DMS114 treated with DMSO at 0.1 percent for 48 hours (cell line): Measurements from ENCODE around the gene LIPE.
"Not testable (repeated sequence)": the region's sequence is repeated elsewhere in the genome, so short reads cannot be mapped to it uniquely, and the experiment has no call there.

Experiments used
- DNase-seq: peaks from one replicate; lab custom pipeline; 2025; ENCODE audit not compliant: unreplicated experiment; lab: John Stamatoyannopoulos, UW

The LIPE gene, protein sequence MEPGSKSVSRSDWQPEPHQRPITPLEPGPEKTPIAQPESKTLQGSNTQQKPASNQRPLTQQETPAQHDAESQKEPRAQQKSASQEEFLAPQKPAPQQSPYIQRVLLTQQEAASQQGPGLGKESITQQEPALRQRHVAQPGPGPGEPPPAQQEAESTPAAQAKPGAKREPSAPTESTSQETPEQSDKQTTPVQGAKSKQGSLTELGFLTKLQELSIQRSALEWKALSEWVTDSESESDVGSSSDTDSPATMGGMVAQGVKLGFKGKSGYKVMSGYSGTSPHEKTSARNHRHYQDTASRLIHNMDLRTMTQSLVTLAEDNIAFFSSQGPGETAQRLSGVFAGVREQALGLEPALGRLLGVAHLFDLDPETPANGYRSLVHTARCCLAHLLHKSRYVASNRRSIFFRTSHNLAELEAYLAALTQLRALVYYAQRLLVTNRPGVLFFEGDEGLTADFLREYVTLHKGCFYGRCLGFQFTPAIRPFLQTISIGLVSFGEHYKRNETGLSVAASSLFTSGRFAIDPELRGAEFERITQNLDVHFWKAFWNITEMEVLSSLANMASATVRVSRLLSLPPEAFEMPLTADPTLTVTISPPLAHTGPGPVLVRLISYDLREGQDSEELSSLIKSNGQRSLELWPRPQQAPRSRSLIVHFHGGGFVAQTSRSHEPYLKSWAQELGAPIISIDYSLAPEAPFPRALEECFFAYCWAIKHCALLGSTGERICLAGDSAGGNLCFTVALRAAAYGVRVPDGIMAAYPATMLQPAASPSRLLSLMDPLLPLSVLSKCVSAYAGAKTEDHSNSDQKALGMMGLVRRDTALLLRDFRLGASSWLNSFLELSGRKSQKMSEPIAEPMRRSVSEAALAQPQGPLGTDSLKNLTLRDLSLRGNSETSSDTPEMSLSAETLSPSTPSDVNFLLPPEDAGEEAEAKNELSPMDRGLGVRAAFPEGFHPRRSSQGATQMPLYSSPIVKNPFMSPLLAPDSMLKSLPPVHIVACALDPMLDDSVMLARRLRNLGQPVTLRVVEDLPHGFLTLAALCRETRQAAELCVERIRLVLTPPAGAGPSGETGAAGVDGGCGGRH

DNA sequence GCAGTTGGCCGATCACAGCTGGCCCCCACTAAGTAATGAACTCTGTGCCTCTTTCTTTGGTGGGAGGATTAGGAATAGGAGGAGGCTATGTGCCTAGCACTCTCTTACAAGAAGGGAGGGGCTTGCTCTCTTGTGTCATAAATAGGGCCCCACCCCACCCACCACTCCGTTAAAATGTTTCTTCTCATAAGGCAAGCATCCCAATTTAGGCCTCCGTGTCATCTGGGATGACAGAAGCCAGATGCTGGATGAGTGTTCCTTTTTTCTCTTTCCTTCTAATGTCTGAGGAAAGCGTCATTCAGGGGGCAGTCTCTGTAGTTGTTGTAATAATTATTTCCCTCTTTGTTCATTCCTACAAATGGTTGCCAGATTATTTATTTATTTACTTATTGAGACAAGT lies at the start of gene LIPE:
LIPE (minus strand) TSS at position 76 of the 400 bp plus-strand sequence. CDS start 239 bp downstream, outside the sequence.
- no peak for DNase-seq

DNA sequence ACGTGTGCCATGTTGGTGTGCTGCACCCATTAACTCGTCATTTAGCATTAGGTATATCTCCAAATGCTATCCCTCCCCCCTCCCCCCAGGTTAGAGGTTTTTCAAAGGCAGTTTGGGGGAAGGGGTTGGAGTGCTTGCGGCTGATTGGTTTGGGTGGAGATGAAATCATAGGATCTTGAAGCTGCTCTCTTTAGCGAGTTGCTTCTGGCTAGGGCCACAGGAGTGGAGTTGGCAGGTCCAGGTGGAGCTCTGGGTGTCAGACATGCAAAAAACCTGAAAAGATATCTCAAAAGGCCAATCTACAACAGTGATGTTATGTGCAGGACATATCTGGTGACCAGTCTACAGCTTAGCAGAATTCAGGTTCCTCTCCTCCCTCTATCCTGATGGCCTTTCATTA lies 48.2 kb upstream of the LIPE start:
- DNase-seq, result no peak

DNA sequence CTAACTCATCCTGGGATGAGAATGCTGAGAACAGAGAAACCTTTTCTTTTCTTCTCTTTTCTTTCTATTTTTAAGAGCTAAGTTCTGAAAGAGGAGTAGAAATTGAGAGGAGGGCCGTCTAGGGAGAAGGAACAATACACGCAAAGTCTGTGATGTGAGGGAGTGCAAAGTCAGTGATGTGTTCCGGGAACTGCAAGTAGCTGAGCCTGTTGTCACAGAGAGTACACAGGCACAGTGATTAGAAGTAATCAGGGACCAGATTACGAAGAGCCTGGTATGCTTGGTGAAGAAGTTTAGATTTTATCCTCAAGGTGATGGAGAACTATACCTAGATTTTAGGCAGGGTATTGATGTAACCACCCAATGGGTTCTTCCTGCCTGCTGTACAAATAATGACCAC lies 47.6 kb upstream of the LIPE start:
- no peak for DNase-seq

DNA sequence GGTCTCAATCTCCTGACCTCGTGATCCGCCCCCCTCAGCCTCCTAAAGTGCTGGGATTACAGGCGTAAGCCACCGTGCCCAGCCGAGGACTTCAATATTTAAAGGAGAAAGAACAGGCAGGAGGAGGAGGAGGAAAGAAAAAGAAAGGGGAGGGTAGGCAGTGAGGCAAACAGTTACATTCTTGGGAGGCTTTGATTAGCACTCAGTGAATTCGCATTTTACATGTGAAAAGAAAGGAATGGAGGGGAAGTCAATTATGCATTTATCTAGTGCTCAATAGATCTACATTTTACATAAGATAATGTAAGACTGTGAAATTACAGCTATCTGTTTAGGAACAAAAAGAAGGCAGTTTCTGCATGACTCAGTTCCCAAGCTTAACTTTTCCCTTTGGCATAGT lies 46.5 kb upstream of the LIPE start:
- DNase-seq, result no peak

DNA sequence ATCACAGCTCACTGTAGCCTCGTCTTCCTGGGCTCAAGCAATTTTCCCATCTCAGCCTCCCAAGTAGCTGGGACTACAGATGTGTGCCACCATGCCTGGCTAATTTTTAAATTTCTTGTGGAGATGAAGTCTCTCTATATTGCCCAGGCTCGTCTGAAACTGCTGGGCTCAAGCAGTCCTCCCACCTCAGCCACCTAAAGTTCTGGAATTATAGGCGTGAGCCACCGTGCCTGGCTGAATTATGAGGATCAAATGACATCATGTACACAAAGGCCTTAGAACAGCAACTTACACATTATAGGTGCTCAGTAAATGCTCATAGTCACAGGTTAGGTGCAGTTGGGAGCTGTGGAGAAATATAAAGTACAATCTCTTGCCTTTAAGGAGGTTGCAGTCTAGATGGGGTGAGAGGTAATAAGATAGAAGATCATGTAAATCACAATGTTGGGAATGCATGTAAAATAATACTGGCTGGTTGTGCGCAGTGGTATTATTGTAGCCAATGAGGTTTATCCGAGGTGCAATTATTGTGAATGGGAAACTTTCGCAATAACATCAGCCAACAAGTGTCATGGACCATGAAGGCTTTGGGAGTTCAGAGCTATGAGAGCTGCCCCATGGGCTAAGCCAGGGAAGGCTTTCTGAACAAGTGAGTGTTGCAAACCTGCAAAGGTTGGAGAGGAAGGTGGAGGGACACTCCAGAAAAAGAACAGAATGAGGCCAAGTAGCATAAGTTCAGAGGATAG lies 45.4 kb upstream of the LIPE start:
- DNase-seq, result no peak

DNA sequence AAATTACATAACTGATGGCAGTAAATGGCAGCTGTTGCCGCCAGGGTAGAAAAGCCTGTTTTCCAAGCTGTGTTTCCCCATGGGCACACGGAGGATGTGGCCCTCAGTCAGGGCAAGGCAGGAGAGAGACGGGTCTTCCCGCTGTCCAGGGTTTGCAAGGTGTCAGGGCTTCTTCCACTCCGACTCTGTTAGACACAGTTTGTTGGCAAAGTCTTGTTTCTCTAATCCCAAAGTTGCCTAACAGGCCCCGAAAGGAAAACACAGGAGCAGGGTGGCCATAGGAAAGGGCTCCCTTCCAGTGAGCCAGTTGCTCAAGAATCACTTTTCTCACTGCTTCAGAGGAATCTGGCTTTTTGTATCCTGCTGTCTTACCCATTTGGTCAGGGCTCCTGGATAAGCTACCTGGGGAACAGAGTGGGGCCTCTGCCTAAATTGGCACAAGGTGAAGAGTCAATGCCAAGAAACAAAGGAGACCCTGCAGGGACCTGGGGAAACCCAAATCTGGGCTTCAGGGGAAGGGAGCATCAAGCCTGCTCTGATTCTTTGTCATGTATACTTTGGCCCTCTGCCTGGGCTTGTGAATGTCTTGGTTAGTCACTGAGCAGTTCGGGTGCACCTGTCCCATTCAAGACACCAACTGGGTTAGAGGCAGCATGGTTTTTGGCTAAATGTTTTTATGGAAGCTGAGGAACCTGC lies 44.5 kb upstream of the LIPE start:
- no peak for DNase-seq

DNA sequence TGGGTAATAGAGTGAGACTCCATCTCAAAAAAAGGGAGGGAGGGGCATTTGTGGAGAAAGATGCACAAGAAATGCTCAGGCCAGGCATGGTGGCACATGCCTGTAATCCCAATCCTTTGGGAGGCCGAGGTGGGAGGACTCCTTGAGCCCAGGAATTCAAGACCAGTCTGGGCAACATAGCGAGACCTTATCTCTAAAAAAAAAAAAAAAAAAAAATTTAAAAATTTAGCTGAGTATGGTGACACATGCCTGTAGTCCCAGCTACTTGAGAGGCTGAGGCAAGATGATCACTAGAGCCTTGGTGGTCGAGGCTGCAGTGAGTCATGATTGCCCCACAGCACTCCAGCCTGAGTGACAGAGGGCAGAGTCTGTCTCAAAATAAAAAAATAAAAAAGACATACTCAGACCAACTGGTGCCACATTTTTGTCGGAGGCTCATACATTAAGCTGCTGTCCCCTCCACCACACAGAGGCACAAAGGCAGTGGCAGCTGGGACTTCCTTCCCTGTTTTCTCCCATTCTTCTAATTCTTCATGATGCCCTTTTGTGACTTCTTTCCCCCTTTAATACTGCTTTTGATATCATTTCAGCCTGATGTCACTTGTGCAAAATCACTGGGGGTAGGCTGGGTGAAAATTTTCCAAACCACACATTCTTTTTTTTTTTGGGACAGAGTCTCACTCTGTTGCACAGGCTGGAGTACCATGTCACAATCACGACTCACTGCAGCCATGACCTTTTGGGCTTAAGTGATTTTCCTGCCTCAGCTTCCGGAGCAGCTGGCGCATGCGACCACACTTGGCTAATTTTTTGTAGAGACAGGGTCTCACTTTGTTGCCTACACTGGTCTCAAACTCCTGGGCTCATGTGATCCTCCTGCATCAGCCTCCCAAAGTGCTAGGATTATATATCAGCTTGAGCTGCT lies 42.4 kb upstream of the LIPE start:
- DNase-seq, result no peak

DNA sequence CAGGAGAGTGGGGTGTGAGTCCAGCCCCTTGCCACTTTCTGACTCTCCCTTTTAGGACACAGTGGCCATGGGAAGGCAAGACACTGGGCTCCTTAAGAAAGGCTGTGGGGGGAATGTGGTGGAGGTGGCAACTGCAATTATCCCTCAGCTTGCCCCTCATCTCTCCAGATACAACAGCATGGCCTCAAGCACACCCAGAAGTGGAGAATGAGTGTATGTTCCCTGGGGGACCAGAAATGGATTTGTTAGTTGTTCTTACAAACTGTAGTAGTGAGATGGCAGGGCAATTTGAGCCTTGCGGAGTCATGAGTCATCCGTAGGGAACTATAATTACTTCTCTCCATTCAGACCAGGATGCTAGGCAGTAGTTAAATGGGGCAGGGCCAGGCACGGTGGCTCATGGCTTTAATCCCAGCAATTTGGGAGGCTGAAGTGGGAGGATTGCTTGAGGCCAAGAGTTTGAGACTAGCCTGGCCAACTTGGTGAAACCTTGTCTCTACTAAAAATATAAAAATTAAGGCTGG lies 41.1 kb upstream of the LIPE start:
- DNase-seq, result no peak

DNA sequence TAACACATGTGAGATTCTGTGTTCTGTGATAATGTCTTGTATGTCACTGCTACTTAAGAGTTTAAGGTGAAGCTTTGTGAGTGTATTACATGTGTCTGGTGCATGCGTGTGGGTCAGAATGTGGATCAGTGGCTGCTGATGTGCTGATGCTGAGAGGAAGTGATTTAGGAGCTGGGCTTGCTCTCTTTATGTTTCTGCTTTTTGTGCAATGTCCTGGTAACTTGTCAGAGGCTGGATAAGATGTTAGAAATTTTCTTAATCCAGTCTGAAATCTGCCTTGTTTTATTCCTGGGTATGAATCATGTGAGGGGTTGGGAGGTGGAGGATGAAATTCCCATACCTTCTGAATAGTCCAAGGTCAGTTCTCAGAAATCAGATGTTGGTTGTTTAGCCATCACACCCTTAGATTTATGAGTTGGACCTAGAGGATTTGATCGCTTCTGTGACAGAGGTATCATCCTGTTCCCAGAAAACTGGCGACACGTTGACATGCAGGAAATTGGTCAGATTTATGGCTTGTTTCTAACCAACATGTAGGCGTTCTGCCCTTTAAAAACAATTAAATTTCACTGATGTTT lies 40.1 kb upstream of the LIPE start:
- DNase-seq, result no peak

DNA sequence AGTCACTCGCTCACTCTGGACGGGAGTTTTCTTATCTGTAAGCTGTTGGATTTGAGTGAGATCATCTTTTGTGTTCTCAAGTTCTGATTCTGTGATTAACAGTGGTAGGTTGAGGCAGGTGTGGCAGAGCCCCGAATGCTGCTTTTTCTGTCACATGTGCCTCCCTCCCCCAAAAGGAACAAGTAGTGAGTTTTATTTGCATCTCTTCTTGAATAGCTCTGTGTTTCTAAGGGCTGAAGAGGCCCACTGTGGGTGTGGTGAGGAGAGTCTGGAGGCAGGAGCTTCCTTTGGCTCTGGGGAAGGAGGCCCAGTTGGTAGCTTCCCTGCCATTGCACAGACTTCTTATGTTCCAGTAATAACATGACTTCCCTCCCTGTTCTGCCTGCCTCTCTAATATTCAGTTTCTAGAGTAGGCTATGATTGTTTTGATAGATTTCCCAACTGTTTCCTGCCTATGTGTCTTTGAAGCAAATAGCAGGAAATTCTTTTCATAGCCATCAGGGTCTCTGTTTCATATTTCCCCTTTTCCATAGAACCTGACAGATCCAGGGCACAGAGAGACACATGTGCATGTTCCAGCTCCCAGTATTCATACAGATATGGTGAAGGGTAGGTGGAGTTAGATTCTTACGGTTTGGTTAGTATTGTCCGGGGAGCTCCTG lies 39.5 kb upstream of the LIPE start:
- DNase-seq, result no peak

DNA sequence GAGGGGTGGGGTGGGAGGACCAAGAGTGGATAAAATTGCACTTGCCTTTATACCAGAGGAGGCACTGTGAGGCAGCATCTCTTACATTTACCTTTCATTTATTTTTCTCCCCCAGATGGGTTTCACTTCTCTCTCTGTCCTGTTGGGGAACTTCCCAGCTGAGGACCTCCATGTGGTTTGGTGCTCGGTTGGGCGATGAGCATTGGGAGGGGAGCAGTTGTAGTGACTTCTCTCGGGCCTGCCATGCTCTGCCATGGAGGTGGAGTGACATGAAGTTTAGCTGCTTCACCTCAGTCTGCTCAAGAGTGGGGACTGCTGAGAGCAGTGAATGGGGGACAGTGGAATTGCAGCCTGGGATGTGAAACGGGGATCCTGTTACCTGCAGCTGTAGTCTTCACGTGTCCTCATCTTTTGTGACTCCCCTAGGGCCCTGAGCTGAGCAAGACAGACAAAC lies 38.7 kb upstream of the LIPE start:
- no peak for DNase-seq

DNA sequence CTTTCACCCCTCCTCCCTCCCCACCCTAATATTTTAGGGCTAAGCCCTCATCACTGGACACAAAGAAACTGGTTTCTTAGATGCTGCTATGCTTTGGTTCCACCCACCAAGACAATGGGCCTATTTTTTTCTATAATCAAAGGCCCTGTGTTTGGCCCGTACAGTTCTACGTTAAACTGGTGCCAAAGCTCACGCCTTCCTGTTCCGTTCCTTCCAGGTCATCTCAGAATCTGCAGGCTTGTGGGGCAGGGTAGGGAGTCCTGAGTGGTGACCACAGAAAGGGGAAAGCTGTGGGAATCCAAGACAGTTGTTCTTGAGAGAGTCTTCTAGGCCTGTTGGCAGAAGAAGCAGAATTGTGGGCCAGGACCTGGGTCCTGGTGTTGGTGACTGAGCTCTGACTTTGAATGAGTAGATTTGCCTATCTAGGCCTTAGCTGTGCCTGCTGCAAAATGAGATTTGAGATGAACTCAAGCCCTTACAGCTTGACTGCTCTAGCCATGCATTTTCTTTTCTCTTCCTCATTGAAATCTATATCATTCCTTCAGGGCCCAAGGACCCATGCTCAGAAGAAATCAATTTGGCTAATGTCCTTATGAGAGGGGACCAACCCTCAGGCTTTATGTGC lies 34.6 kb upstream of the LIPE start:
- no peak for DNase-seq

DNA sequence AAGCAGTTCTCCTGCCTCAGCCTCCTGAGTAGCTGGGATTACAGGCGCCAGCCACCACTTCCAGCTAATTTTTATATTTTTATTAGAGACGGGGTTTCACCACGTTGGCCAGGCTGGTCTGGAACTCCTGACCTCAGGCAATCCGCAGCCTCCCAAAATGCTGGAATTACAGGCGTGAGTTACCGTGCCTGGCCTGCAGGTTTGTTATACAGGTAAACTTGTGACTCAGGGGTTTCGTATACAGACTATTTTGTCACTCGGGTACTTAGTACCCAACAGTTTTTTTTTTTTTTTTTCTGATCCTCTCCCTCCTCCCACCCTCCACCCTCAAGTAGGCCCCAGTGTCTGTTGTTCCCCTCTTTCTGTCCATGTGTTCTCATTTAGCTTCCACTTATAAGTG lies 34.0 kb upstream of the LIPE start:
- DNase-seq, result not testable (repeated sequence)

DNA sequence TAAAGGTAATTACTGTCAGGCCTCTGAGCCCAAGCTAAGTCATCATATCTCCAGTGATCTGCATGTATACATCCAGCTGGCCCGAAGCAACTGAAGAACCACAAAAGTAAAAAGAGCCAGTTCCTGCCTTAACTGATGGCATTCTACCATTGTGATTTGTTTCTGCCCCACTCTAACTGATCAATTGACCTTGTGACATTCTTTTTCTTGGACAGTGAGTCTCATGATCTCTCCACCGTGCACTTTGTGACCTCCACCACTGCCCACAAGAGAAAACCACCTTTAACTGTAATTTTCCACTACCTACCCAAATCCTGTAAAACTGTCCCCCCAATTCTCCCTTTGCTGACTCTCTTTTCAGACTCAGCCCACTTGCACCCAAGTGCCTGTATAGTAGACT lies 32.7 kb upstream of the LIPE start:
- no peak for DNase-seq

DNA sequence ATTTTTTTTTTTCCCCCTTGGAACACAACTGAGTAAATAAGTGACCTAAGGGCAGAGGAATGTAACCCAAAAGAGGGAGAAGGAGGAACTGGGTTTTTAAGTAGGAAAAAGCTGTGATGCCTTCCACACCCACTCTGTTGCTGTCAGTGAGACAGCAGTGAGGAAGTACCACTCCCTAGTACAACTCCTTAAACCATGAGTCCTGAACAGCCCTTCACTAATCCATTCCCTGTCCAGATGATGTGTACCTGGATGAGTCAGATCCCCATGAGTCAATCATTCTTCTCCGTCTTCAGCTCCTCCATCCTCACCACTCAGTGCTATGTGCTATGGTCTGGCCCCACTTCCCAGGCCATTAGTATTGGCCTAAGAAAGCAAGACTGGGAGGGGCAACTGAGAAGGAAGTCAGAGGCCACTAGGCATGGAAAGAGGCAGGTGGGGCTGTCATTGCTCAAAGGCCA lies 28.5 kb upstream of the LIPE start:
- DNase-seq, result no peak

DNA sequence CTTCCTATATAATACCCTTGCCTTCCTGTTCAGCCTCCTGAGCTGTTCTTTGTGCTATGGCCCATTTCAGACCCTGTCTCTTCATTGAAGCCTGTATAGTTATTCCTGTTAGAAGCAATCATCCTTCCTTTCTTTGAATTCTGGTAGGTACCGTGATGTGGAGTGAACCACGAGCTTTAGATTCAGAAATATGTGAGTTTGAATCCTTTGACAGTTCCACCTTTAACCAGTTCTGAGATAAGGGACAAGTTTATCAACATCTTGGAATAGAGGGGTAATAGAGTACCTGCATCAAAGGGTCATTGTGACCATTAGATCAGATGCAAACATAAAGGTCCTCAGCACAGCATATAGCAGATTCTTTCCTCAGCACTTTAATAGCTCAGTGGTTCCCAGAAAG lies 27.9 kb upstream of the LIPE start:
- no peak for DNase-seq

DNA sequence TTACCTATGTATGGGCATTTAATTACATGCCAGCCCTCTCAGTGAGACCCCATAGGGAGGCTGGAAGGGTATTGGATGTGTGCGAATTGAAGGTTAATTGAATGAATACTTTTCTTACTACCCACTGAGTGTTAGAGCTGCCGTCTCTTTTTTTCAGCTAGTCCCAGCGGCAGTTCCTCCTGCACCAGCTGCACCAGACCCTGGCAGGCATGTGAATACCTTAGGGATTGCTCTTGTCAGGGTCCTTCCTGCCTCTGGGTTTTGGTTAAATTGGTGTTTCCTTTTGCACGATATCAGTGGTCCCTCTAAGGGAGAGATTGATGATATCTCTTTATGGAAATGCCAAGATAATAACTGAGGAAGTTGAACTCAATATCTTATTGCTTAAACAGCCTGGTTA lies 25.4 kb upstream of the LIPE start:
- DNase-seq, result no peak
